NCI-H510A (cell line): Measurements from ENCODE around the gene MAT2B.

Experiments used
- DNase-seq: peaks from one replicate; lab custom pipeline; 2025; lab: John Stamatoyannopoulos, UW

MAT2B gene

DNA sequence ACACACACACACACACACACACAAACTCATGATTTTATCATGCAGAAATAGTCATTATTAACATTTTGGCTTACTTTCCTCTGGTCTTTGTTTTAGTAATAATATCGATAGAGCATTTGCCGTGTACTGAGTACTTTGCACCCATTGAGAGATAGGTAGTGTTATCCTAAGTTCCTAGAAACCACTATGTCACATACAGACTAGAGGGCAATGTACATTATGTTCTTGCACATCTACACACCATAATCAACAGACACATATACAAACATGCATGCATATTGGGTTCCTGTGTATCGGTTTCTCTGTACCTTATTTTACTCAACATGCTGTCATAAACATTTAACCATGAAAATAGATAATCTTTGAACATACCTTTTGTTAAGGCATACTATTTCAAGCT, 45.7 kb downstream of the MAT2B start:
- no peak for DNase-seq

DNA sequence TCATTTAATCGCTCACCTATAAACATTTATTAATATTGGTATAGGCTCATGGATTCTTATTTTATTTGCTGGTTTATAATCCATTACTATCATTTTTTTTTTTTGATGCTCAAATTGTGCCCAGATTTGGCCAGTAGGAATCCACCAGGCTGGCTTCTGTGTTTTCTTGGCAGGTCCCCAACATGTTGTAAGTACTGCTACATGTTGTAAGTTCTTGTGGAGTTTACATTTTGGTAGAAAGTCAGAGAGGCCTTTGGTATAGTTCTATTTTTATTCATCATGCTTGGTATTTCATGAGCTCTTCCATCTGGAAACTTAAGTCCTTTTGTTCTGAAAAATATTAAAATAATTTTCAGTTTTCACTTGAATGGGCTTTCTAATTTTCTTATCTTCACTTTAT, 47.1 kb downstream of the MAT2B start:
- no peak for DNase-seq

DNA sequence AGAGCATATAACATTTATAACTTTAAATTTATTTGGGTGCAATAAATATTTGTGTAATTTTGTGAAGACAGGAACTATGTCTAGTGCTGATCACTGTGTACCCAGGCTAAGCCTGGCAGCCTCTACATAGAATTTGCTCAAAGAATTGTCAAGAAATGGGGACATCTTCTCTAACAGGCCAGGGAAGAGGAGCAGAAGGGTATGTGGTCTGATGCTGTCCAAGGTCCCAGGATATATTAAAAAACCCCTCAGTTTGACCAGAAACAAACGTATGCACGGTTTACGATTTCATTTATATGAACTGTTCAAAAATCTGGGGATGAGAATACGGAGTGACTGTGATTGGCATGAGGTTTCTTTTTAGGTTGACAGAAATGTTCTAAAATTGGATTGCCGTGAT, 55.9 kb downstream of the MAT2B start:
- DNase-seq, result no peak

DNA sequence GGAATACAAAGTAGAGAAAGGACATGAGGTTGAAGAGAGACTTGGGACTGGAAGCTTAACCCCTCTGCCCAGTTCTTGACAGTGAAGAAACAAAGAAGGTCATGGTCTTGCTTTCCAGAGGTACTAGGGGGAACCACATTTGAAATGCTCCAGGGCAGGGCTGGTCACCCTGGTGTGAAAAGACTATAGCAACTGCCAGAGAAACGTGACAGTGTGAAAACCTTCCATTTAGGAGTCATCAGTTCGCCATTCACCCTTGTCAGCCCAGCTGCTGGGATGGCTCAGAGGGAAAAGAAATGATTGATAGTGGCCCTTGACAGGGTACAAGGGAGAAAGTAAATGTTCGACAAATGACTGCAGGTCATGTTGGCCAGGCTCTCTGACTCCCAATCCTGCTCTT, 56.7 kb downstream of the MAT2B start:
- DNase-seq, result no peak

DNA sequence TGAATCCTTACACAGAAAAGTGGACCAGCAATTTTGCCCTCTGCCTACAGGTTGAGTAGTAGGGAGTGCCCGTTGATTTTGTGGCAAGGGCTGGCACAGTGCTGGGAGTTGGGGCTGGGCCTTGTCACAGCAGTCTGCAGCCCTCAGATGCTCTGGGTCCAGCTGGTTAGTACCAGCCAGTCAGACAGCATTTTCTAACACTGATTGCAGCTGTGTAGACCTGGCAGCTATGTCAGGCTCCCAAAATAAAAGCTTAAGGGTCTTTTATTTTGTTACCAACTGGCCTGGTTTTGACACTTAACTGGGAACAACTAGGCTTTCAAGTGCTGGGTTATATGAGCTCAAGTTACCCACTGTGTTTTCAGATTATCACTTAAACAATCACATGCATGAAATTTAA, 57.7 kb downstream of the MAT2B start:
- DNase-seq, result no peak

DNA sequence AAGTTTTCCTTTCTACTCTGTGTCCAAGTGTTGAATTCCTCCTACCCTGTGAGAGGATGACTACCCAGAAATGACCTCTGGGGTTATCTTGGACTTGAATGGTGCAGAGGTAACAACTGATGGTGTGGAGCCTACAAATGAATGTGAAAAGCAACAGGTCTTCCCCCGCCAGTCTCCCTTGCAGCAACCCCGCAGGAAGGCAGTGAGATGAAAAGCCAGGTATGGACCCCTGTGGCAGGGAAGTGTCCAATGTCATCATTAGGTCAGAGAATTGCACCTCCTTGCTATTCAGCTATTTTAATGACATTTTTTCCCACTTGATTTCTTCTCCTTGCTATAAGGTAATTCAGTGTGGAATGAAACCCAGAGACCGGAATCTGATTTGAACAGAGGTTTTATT, 58.5 kb downstream of the MAT2B start:
- no peak for DNase-seq

DNA sequence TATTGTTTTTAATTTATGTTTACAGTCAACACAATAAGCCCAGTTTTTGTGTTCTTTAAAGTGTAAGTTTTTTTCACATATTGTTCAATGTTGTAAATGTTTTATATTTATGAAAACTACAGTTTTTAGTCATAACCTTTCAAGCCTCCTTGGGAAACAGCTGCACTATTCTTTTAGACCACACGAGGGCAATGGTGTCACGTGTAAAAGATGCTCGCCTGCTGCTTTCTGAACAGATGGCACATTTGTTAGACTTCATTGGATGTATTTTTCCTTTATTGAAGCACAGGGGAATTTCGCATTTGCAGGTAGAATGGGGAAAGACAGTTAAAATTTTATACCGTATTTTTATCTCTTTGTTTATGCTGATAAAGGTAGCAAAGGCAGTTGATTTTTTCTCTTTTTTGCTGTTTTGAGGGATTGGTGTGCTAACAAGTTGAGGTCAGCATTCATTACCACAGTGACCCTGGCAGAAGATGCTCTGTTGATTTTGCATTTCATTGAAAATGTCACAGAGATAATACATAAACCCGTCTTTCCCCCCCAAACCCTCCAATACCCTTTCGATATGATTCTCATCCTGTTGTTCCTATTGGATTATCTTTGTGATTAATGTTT, 59.0 kb downstream of the MAT2B start:
- DNase-seq, result no peak

DNA sequence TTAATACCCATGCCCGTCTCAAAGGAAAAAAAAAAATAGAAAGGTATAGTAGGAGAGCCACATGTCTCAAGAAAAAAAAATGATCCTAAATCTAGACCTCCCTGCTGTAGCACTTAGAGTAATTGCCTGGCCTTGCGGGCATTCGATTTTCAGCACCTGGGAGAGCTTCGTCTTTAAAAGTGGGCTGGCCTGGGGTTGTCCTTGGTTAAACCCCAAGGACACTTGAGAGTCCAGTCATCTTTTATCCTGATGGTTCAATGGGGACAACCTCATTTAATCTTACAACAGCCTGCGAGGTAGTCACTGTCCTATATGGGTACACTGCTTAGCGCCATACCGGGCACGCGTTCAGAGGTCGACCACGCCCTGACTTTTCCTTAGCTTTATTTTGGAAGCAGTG, 60.1 kb downstream of the MAT2B start:
- DNase-seq, result no peak

DNA sequence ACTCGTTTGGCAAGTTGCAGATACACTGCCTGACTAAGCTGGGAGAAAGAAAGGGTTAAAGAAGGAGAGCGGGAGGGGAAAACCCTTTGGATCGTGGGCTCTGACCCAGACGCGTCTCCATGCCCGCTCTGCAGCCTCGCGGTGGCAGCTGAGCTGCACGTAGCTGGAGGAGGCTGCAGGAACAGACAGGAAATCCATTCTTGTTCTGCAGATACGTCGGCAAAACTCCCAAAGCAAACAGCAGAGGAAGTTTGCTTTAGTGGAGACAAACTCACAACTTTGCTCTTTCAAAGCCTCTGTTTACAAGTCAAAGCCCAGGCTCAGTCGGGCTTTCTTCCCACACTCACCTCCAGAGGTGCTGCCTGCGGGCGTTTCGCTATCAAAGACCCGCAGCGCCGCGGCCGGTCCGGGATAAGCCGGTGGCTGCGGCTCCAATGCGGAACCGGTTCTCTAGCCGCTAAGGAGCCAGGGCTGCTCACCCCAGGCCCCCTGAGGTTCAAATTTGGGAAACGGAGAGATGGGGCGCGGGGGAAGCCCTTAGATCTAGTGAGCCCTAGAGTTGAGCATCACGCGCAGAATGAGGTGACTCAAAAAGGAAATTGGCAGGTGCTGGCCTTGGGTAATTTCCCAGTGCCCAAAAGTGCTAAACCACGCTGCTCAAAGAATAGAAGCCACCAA, 60.7 kb downstream of the MAT2B start:
- DNase-seq, result no peak

DNA sequence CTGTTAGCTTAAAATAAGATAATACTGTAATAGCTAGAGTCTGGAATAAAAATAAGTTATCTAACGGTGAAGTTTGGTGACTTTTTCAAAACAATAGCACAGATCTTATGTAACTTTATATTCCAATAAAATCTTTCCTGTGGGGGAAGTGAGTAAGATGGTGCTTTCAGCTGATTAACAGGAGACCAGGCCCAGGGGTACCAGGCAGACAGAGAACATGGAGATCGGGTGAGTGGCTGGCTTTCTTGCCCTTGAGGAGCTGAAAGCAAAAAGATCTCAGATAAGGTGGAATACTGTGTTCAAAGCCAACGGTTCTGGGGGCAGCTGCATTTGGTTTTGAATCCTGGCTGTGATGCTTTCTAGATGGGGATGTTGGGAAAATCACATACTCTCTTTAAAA, 61.3 kb downstream of the MAT2B start:
- no peak for DNase-seq

DNA sequence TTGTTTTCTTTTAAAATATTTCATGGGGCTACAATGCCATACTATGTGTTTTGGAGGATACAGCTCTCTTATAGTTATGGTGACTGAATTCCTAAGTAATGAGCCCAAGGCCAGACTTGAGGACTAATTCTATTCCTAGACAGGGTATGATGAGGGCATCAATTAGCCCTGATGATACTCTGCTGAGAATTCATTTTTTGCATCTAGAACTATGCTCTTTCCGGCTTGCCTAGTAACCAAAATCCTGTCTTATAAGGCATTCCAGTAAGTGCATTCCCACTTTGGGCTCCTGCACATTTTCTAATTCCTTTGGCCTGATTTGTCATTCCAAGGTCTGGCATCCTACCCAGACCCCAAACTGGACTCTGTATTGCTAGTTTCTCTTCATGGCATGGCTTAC, 62.4 kb downstream of the MAT2B start:
- no peak for DNase-seq
